ENCODE data around the gene MYLIP.
"Not testable (repeated sequence)": the region's sequence is repeated elsewhere in the genome, so short reads cannot be mapped to it uniquely, and the experiment has no call there.

Gene MYLIP

GRCh38 chr6:16168858-16169257, 40.0 kb downstream of the MYLIP start:
- no peak overlapping the region for H3K4me3 ChIP-seq (ENCODE audit: low read depth, low read length)

- H3K4me3 ChIP-seq (ENCODE audit: low read depth, low read length), result no peak overlapping the region
Observed at GRCh38 chr6:16171400-16171799, 42.5 kb downstream of the MYLIP start.

DNA sequence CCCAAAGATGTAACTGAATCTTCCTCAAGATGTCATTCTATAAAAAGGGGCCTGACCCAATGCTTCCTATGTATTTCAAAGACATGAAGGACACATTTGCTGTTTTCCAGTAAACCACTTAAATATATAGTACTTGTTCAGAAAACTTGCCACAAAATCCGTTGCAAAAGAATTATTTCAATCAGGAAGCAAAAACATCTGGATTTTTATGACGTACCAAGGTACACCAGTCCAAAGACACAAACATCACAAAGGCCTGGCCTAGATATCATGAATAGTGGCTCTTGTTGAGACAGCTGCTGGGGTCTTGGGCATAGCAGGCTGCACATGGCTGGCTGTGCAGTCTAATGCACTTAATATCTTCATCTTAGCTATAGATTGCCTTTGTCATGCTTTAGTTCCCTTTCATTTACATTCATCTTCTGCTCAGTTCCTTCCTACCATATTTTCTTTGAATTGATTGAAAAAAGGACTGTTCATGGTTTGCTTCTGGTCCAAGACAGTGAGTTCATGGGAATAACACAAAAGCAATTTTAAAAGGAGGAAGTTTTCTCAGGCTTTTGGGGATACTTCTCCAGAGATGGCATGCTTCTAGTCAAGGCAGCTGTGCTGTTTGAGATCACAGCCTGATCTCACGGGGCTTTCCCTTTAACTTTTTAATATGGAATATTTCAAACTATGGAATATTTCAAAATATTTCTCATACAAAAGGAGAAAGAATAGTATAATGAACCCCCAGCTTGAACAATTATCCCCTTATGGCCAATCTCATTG, 44.5 kb downstream of the MYLIP start:
- no peak overlapping the region for H3K4me3 ChIP-seq (ENCODE audit: low read depth, low read length)

GRCh38 chr6:16174416-16175078, 45.7 kb downstream of the MYLIP start:
- no peak overlapping the region for H3K4me3 ChIP-seq (ENCODE audit: low read depth, low read length)

DNA sequence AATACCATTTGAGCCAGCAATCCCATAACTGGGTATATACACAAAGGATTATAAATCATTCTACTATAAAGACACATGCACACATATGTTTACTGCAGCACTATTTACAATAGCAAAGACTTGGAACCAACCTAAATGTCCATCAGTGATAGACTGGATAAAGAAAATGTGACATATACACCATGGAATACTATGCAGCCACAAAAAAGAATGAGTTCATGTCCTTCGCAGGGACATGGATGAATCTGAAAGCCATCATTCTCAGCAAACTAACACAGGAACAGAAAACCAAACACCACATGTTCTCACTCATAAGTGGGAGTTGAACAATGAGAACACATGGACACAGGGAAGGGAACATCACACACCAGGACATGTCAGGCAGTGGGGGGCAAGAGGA, 47.7 kb downstream of the MYLIP start:
- not testable (repeated sequence) for H3K4me3 ChIP-seq (ENCODE audit: low read depth, low read length)

DNA sequence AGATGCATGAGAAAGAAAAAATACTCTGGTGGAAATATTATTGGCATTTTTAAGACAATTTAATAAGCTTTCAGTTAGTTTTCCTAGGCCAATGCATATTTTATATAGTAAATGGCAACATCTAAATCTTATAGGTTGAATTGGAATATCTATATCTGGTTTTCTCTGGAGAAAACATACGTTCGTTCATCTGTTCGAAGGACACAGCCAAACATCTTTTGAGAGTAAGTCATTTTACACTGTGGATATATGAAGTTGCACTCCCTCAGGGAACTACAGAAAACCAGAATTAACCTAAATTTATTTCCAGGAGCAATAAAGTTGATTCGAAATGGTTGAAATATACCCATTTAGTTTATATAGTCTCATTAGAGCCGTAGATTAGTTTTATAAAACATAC, 49.0 kb downstream of the MYLIP start:
- no peak overlapping the region for H3K4me3 ChIP-seq (ENCODE audit: low read depth, low read length)

DNA sequence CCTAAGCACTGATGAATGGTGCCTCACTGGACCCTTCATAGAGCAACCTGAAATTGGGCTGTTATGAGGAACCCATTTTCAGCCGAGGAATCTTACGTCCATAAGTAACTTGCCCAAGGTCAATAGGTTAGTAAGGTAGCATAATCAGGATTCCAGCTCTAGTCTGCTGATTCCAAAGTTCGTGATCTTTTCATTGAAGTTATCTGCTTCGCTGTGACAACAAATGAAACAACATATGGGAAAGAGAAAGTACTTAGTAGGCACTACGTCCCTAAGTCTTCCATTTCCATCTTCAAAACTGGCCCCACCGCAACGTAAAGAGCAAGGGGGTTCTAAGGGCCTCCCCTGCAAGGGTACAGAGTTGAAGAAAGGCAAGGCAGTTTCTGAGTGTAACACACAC, 49.5 kb downstream of the MYLIP start:
- H3K4me3 ChIP-seq (ENCODE audit: low read depth, low read length), result no peak overlapping the region

- no peak overlapping the region for H3K4me3 ChIP-seq (ENCODE audit: low read depth, low read length)
Observed at GRCh38 chr6:16179063-16179462, 50.2 kb downstream of the MYLIP start.

DNA sequence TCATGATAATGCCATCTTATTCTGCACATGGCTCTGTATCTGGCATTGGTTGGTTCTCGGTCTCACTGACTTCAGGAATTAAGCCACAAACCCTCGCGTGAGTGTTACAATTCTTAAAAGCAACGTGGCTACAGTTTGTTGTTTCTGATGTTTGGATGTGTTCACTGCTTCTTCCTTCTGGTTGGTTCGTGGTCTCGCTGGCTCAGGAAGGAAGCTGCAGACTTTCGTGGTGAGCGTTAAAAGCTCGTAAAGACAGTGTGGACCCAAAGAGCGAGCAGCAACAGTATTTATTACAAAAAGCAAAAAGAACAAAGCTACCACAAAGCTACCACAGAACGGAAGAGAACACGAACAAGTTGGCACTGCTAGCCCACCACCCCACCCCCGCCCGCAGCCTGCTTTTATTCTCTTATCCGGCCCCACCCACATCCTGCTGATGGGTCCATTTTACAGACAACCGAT, 51.1 kb downstream of the MYLIP start:
- no peak overlapping the region for H3K4me3 ChIP-seq (ENCODE audit: low read depth, low read length)

DNA sequence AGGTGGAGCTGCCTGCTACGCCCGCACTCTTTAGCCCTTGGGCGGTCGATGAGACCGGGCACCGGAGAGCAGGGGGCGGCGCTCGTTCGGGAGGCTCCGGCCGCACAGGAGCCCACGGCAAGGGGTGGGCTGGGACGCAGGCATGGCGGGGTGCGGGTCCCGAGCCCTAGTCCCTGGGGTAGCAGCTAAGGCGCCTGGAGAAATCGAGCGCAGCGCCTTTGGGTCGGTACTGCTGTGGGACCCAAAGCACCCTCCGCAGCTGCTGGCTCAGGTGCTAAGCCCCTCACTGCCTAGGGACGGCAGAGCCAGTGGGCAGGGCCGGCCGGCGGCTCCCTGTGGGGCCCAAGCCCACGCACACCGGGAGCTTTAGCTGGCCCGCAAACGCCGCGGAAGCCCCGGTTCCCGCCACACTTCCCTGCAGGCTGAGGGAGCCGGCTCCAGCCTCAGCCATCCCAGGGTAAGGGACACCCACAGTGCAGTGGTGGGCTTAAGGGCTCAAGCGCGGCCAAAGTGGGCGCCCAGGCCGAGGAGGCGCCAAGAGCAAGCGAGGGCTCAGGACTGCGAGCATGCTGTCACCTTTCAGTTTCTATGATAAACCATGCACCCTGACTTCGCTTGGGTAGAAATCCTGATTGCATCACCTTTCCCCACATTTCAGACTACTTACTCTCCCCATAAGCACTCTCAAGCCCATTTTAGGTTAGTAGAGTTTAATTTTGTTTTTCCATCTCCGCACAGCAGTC, 52.0 kb downstream of the MYLIP start:
- no peak overlapping the region for H3K4me3 ChIP-seq (ENCODE audit: low read depth, low read length)

- no peak overlapping the region for H3K4me3 ChIP-seq (ENCODE audit: low read depth, low read length)
Observed at GRCh38 chr6:16181439-16182297, 52.8 kb downstream of the MYLIP start.

DNA sequence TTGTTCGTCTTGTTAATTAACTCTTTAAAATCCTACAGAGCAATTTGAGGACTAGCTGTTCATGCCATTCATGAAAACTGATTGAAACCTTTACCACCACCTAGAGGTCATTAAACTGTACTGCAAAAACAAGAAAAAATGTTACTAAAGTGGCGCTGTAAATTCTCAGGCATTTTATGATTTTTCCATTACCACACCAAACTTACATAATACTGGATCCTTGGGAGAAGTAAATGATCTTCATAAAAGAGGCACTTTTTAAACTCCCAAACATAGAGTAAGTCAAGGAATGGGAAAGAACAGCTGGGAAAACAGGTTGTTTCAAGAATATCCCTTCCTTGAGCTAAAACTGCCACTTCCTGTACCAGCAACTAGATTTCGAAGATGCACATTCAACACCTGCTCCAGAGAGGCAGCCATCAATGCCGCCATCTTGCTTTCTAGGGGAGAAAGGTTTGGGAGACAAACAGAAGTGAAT, 54.3 kb downstream of the MYLIP start:
- no peak overlapping the region for H3K4me3 ChIP-seq (ENCODE audit: low read depth, low read length)

DNA sequence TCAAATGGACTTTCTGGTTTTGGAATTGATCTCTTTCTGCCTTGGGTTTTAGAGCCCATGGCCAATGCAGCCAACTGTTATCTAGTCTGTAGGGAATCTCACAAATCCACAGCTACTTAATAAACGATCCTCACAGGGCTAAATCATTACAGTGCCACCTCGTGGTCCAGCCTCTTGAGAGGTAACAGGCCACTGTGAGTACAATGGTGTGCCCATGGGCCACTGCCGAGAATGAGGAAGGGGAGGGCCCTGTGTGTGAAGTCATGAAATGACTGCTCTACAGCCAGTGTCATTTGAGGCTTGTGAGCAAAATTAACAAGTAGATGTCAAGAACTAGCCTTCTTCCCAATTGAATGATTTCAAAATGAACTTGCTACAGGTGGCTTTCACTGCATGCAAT, 55.2 kb downstream of the MYLIP start:
- H3K4me3 ChIP-seq (ENCODE audit: low read depth, low read length), result no peak overlapping the region

DNA sequence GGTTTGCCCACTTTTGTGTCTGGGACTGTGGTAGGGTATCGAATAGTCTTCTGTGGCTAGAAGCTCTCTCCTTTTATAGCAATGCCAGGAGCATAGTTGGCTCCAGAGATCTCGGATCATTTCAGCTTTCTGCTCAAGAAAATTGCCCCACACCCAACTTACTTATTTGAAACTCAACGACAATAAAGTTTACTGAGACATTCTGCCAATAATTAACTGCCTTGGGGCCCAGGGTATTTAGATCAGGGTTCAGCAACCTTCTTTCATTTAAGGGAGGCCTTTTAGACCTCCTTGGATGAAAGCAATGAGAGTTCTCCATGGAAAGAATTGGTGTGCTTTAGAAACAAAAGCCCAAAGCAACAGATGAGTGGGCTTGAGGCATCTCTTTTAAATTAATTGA, 55.7 kb downstream of the MYLIP start:
- no peak overlapping the region for H3K4me3 ChIP-seq (ENCODE audit: low read depth, low read length)

DNA sequence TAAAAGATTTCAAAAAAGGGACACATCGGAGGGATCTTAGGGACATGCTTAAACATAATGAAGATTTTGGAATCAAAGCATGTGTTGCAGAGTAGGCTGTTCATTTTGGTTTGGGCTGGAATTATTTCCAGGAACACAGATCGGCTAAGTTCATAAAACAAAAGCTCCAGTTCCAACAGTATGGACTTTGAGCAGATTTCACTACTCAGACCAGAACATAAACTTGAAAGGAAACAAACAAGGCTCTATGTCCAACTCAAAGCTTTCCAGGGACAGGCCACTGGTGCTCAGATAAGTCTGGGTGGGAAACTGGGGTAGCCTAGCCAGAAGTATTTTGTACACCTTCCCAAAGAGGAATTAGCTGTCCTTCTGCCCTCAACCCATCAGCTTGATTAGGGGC, 58.3 kb downstream of the MYLIP start:
- no peak overlapping the region for H3K4me3 ChIP-seq (ENCODE audit: low read depth, low read length)

DNA sequence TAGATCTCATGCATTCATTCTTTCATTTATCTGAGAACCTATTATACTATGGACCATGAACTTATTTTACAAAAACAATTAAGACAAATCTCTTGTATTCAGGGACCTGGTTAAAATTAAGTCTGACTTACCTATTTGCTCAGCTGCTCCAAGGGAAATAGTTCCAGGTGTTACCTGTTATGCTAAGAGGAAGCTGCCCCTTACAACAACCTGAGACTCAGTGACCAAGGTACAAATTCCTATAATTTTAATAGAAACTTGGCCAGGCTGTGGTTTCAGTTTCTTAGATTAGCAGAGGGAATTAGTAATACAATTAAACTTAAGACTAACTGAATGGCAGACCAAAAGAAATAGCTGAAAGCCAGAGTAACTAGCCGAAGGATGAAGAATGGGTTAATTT, 61.3 kb downstream of the MYLIP start:
- H3K4me3 ChIP-seq (ENCODE audit: low read depth, low read length), result no peak overlapping the region

- no peak overlapping the region for H3K4me3 ChIP-seq (ENCODE audit: low read depth, low read length)
Observed at GRCh38 chr6:16196260-16196983, 67.5 kb downstream of the MYLIP start.

GRCh38 chr6:16196984-16197546, 68.2 kb downstream of the MYLIP start:
- H3K4me3 ChIP-seq (ENCODE audit: low read depth, low read length), result no peak overlapping the region

Measured in iPS-11a (cell line).